Stimulated activated CD4-positive, alpha-beta T cell treated with anti-CD3 and anti-CD28 coated beads, Interleukin-1b, Interleukin-23, amount 100 ng/mL, for 4 hours (primary cell): ENCODE results near the gene GH1.

Experiments used
- DNase-seq, 2 donors: peaks; one replicate each; pipeline ENCODE4 v3.0.0-alpha.2; 2020; ENCODE audit warnings: low read depth in 2 of 2

GH1 gene

DNA sequence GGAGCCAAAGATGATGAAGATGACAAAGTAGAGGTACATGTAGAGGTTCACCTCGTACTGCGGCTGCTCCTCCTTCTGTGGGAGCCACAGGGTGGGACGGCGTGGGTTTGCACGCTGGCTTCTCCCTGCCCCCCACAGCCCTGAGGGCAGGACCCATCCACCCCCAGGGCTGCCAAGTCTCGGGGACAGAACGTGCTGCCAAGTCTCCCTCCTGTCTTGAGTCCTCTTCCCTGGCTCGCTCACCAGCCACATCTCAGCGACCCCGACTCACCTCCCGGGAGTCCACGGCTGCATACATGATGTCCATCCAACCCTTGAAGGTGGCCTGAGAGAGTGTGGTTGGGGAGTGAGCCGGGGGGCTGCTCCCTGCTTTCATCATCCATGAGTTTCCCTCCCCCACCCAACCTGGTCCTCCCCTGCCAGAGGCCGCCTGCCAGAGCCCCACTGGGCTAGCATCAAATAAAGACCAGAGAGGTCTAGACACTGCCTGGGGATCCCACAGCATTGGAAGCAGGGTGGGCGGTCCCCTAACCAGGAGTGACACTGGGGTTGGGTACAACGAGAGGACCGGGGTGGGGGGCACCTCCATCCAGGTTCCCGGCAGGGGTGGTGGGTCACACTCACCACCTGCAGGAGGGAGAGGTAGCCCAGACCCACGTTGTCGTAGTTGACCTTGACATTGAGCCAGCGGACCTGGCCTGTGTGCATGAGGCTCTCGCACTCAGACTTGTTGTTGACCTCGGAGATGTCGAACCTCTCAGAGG lies 26.3 kb upstream of the GH1 start:
- no peak for DNase-seq

DNA sequence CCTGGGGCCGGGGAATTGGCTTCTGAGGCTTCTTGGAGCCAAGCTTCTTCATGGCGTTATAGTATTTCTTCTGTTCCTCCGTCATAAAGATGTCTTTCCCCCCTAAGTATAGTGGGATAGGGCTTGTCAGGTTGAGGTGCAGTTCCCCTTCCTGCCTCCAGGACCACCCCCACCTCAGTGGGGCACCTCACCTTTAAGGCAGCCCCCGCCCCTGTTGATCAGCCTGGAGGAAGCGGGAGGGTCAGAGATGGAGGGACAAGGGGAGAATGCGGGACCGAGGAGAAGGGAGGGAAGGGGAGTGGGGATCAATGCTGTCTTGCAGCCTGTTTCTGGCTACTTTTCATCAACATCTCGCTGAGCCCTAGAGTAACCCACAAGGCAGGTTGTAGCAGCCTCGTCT lies 25.1 kb upstream of the GH1 start:
- DNase-seq: no peak

DNA sequence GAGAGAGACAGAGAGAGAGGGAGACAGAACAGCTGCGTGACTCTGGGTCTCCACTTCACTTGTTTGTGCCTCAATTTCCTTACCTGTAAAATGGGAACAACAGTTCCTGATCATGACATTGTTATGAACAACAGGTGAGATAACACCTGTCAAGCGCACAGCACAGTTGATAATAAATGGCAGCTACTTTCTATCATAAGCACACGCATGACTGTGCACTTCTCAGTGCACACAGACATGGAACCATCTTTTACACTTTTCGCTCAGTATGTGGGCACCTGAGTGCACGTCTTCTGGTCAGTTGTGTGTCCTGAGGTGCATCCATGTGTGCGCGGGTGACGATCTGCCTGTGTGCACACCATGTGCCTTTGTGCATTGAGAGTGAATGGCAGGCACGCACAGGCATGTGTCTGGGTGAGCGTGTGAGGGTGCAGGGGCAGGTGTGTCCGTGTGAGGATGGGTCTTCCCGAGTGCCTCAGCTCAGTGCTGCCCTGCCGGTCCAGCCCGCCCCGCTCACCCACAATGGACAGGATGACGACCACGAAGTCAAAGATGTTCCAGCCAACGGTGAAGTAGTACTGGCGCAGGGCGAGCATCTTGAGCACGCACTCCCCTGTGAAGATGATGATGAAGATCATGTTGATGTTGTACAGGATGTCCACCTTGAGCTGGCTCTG lies 23.8 kb upstream of the GH1 start:
- DNase-seq: no peak

DNA sequence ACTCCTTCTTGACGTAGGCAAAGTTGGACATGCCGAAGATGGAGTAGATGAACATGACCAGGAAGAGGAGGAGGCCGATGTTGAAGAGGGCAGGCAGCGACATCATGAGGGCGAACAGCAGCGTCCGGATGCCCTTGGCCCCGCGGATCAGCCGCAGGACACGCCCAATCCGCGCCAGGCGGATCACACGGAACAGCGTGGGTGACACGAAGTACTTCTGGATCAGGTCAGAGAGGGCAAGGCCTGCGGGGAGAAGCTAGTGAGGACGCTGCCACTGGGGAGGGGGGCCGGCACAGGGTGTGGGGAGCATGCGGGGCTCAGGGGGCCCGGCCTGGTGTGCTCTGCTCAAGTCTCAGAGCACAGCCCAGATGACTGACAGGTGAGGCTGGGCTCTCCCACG lies 23.1 kb upstream of the GH1 start:
- no peak for DNase-seq

DNA sequence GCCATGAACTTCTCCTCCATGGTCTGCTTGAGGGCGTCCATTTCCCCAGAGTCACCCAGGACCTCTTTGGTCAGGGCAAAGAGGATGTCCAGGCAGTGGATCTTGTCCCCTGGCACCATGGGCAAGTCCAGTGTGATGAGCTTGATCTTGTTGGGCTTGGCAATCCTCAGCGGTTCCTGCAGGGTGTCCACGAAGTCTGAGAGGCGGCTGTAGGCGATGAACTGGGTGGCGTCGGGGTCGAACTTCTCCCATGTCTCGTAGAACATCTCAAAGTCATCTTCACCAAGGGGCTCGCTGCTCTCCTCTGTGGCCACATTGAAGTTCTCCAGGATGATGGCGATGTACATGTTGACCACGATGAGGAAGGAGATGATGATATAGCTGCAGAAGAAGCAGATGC lies 22.5 kb upstream of the GH1 start:
- no peak for DNase-seq

DNA sequence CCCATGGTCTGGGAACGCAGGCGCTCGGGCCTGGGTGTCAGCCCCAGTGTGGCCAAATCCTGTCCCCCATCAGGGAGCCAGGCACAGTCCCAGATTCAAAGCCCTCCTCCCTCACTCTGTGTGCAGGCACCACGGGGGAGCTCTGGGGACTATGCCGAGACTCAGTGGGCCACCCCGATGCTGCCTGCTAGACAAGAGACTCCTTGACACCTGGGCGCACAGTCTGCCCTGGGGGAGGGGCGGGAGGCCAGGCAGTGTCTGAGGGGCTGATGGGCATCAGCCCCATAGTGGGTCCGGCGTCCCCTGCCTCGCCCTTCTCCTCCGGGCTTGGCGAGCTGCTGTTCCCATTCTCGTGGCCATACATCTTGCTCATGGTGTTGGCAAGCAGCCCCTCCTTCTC lies 21.9 kb upstream of the GH1 start:
- DNase-seq: no peak

DNA sequence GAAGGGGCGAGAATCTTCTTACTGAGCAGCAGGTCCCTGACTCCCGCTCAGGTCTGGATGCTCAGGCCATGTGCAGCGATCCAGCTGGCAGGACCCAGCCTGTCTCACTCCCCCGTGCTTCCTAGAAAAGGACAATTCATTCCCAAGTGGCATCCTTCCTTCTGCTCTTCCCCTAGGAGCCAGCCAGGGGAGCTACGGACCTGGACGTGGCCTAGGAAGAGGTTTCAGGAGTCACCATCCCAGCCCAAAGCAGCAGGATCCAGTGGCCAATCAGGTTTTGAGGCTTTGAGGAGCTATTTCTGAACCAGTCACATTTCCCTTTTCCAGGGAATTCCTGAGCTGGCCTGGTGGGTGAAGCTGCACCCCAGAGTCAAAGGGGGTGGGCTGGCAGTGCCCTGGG lies 21.2 kb upstream of the GH1 start:
- no peak for DNase-seq

DNA sequence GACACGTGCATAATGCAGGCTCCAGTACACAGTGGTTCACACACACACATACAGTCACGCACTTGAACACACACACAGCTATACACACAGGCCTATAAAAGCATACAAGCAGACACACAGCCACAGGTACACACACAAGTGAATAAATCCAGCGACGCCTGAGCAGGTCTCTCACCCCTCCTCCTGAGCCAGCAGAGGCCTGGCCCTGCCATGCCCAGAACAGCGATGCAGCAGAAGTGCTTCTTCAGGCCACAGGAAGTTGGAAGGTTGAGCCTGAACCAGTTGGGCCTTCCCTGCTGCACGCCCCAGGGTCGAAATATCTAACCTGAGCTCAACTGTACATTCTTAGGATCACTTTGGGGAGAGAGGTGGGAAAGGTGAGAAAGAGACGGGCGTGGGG lies 20.8 kb upstream of the GH1 start:
- no peak for DNase-seq

DNA sequence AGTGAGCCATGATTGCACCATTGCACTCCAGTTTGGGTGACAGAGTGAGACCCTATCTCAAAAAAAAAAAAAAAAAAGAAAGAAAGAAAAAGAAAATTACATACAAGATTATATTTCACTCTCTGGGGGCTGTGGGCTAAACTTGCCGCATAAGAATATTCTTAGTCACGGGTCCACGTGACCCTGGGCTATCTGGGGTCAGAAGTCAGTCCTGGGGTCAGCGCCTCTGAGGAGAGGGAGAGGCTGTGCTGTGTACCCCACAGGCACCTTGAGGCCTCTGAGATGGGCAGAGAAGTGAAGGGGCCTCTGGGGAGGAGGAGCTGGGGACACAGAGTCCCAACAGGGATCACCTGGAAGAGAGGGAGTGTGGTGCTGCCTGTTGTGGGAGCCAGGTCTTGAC lies 19.3 kb upstream of the GH1 start:
- DNase-seq: no peak

DNA sequence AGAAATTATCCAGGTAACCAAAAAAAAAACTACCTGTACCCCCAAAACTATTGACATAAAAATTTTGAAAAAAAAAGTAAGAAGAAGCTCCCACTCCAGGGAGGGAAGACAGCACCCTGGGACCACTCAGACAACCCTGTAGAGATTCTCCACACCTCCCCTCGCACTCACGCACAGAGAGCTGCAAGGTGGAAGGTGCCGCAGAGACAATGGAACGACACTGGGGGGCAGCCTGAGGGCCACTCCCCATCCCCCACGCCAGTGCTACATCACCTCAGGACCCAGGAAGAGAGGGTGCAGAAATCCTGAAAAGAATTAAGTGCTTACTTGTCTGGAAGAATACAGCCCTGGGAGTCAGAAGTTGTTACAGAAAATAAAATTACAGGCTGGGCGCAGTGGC lies 18.7 kb upstream of the GH1 start:
- DNase-seq: no peak

DNA sequence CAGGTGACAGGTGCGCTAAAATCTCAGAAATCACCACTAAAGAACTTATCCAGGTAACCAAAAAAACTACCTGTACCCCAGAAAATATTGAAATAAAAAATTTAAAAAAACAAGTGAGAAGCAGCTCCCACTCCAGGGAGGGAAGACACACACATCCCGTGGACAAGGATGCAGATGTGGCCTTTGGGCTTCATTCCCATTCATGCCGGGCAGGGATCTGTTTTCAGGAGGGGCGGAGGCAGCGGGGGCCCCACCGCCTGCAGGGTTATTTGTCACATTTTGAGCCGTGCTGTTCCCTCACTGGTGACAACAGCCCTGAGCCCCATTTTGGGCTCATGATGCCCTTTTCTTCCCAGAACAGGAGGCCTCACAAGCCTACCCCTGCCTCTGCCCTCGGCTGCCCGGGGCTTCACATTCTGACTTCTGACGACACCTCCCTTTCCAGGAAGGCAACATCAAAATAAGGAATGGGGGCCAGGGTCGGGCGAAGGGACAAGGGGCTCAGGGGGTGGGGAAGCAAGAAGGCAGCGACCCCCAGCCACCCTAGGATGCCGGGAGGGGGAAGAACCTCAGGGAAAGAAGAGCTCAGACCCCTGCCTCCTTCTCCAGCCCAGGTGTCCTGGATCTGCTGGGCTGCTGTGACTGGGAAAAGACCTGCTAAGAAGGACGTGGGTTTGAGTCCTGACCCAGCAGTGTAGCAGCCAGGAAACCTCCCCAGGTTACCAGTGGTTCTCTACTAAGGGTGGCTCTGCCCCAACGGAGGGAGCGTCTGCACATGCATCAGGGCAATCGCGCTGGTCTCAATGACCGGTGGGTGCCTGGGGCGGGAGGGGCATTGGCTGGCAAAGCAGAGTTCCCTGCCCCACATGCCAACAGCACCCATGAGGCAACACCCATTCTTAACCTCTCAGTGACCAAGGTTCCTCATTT lies 15.8 kb upstream of the GH1 start:
- DNase-seq: no peak

DNA sequence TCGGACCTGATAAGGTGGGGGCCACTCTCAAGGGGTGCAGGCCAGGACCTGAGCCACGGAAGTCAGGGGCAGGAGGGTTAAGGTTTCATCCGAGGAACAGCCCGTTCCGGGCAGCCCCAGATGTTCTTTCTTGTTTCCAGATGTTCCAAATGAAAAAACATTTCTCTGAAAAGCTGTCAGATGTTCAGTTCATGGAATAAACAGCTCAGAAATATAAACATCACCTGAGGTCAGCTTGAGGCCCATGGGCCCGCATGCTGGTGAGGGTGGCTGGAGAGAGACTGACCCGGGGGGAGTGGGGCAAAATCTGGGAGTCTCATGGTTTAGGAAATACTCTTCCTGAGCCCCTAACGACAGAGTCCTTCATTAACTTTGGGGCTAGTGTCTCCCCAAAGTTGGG lies 15.0 kb upstream of the GH1 start:
- no peak for DNase-seq

DNA sequence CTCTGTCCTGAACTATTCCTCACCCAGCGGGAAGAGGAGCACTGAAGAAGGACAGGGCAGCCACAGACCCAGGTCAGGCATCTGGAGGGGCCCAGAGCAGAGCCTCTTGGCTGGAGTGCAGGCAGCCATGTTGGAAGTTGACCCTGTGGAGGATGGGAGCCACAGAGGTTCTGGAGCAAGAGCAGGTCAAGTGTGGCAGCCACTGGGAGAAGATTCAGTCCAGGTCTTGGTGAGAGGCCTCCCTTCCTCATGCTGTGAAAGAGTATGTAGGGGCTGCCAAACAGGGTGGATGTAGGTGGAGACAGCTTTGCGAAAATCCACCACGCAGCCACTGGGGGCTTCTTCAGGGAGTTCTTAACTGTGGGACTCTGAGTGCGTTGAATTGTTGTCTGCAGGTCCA lies 14.1 kb upstream of the GH1 start:
- DNase-seq: no peak

DNA sequence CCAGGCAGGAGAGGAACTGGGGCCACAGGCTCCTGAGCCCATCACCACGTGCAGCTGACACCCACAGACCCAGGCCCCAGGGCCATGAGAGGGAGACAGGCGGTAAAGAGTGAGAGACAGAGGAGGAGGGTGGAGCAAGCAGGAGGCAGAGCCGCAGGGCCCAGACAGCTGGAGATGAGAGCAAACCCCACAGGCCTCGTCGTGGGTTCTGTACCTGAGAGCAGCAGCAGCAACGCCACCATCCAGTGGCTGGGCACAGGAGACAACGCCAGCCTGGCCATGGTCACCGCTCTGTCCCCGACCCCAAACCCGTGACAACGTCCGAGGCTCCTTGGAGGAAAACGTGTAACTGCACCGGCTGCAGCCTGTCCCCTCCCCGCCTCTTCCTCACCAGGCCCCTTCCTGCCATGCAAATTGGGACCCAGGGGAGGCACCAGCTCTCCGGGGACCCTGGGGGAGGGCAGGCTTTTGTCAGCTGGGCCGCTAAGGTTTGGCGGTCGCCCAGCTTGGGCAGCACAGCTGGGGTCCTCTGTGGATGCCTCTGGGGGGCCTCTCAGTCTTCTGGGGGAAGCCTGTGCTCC lies 13.4 kb upstream of the GH1 start, which contains the start of gene CD79B:
Gene CD79B (minus strand): TSS at position 351 of the 581 bp plus-strand sequence. CDS start 70 bp downstream, at position 281.
- no peak for DNase-seq

DNA sequence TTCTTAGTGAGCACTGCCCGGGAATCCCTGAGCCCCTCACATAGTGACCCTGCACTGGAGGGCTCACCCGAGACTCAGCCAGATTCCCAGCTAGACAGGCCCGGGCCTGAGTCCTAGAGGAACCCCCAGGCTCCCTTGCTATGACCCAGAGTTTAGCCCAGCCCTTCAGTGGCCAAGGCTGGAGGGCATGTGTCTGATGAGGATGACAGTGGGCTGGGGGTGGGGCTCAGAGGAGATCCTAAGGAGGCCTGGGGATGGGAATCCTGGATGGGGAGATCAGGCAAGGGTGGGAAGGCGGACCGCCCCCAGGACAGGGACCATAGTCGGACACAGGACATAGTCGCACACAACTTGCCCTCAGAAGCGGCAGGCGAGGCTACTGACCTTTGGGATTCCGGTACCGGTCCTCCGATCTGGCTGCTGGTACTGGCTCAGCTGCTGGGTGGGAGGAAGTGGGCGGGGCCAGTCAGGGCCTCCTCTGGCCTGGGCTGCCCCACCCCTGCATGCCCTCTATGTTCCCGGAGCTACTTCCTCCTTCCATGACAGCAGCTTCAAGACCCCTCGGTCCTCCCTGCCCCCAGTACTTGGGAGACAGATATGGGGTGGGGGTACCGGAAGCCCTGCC lies 12.4 kb upstream of the GH1 start:
- DNase-seq: peak; percentile 44 to 52

DNA sequence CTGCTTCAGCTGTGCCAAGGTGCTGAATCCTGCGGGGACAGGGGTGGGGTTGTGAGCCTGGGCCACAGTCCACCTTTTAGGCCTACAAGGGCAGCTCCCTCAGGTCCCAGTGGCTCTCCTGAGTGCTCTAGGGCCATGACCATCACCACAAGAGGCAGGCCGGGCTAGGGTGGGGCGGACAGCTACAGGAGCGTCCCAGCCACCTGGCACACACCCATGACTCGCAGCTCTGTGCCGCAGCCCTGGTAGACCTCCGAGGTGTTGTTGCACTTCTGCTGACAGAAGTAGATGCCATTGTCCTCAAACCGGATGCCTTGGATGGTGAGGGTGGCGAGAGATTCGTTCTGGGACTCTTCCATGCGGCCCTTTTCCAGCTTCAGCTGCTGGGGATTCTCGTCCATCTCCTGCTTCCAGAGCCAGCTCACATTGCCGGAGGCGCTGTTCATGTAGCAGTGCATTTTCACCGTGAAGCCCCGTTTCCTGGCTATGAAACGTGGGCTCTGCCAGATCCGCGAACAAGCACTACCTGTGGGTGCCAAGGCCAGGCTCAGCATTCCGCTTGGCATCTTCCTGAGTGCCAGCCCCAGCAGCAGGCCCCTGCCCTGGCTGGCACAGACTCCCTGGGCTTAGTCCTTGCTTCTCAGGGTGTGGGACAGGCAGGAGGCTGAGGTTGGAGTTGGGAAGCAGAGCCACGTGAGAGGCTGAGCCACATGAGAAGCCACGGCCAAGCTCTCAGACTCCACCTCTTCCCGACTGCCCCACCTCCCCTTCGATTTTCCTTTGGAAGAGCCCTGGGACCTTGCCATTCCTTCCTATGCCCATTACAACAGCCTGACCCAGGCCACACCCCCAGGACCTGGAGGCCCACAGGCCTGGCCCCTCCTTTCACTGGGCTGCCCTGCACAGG lies 11.5 kb upstream of the GH1 start:
- DNase-seq: no peak

DNA sequence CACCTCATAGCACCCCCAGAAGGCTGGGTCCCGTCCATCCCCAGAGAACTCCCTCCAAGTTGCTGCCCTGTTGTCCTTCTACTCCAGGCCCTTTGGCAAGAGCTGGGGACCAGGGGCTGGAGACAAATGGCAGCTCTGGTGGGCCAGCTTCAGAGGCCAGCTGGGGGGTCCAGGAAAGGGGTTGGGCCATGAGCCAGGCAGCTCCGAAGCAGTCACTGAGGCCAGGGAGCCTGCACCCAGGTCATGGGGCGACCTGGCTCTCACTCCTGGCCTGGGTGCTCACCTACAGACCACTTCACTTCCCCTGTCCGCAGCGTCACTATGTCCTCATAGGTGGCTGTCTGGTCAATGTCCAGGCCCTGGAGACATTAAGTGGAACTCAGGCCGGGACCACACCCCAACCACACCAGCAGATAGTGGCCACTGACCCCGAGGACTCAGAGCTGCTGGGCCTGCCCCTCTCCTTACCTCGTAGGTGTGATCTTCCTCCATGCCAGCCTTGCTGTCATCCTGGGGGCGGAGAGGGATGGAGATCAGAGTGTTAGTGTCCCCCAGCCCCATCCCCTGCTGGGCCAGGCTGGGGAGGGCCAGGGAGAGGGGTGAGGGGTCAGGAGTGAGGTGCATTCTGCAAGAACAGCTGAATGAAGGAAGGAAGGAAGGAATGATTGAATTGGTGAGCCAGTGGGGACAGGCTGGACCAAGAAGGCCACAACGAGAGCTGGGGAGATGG lies 10.5 kb upstream of the GH1 start:
- no peak for DNase-seq

DNA sequence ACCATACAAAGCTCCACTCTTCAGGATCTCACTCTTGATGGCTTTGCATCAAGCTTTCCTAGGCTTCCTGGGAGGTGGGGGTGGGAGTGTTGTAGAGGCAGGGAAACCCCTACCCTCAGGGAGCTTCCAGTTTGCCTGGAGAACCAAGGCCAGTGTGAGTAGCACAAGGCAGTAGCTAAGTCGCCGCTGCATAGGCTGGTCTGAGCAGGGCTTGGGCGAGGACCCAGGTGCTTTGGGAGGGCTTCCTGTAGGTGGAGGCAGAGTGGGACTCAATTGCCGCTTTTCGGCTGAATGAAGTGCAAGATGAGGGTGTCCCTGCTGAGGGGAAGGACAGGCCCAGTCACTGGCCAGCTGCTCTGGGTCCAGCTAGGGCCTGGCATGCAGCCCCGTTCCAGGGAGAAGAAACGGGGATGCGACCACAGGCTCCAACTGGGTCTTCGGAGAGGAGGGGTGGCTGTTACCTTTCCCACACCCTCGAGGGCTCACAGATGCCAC lies 9.6 kb upstream of the GH1 start:
- no peak for DNase-seq

DNA sequence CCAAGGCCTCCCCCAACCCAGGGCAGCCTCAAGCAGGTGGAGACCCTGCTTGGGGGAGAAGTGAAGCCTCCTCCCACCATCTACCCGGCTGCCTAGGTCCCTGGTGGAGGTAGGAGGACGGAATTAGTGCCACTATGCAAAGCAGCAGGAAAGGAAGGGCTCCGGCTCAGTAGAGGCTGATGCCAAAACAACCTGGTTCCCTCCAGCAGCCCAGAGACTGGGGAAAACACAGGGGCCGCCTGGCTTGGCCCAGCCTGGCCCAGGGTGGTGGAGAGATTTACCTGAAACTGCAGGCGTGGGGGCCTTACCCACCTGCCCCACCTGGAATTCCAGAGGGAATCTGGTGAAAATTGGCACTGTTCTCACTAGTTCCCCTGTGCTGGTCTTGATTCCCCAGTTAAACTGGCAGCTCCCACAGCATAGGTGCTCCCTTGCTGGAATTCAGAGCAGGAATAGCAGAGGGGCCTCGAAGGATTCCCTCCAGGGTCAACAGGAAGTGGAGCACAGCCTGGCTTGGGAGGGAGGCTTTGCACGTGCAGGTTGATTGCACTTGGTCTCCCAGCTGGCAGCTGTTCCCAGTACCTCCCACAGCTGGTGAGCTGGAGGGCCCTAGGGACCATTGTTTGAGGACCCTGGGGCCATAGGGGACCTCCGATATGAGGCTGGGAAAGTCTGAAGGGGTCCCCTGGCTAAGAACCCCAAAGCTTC lies 9.0 kb upstream of the GH1 start:
- no peak for DNase-seq
